ENCODE results near the gene RNF20.

DNA sequence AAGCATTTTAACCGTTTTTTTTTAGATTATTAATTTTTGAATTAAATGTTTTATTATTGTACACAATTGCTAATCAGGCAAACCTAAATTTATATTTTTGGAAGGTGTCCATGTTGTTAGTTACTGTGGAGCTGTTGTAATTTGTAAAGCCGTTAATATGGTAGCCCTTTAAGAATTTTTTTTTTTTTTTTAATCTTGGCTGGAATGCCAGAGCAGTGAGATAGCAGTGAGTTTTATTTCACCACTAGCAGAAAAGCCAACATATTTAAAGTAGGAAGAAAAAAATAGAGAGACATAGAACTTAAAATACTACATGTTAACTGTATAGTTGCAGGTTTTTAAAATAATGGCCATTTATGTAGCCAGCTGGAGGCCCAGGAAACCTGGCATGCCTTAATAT lies 35.3 kb upstream of the RNF20 start:
- TF ChIP-seq, protein P1, sequence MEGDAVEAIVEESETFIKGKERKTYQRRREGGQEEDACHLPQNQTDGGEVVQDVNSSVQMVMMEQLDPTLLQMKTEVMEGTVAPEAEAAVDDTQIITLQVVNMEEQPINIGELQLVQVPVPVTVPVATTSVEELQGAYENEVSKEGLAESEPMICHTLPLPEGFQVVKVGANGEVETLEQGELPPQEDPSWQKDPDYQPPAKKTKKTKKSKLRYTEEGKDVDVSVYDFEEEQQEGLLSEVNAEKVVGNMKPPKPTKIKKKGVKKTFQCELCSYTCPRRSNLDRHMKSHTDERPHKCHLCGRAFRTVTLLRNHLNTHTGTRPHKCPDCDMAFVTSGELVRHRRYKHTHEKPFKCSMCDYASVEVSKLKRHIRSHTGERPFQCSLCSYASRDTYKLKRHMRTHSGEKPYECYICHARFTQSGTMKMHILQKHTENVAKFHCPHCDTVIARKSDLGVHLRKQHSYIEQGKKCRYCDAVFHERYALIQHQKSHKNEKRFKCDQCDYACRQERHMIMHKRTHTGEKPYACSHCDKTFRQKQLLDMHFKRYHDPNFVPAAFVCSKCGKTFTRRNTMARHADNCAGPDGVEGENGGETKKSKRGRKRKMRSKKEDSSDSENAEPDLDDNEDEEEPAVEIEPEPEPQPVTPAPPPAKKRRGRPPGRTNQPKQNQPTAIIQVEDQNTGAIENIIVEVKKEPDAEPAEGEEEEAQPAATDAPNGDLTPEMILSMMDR (optimal IDR thresholded peaks at IDR 0.05 in 1 of 3, IDR thresholded peaks at IDR 0.05 in 1 of 3, conservative IDR thresholded peaks at IDR 0.05 in 1 of 3; ENCODE audit: extremely low read depth in 1 of 3, insufficient read depth in 2 of 3, low read length in 3 of 3) = no peak
- TF ChIP-seq EZH2 (IDR thresholded peaks at IDR 0.05; ENCODE audit: low read length) = no peak

All from keratinocyte (primary cell).